HepG2 (cell line): ENCODE results near the gene KIAA0232. TPM values are rescaled to one million over a fixed set of nuclear protein-coding genes. Genes with fewer than 3 reads are reported as not detected.

ENCODE experiments used
- ATF7-NPFF ChIP-seq: sonication (generic); formaldehyde crosslinking; IDR thresholded peaks from 2 replicates; pipeline ENCODE4 v1.8.1; 2023; ENCODE audit warnings: mild to moderate bottlenecking, low read depth, missing genetic modification reagents, moderate library complexity
- HDAC2 ChIP-seq: sonication (generic); formaldehyde crosslinking; IDR thresholded peaks from 2 replicates; pipeline ENCODE4 v1.4.0; 2020; ENCODE audit warnings: missing genetic modification reagents
- HHEX ChIP-seq: IDR thresholded peaks from 2 replicates; pipeline ENCODE4 v1.6.1; 2016; ENCODE audit warnings: control low read depth
- HOXA9 ChIP-seq: sonication (generic); formaldehyde crosslinking; IDR thresholded peaks from 2 replicates; pipeline ENCODE4 v1.8.1; 2022; ENCODE audit warnings: missing genetic modification reagents, mild to moderate bottlenecking, moderate library complexity, borderline replicate concordance
- KAT2B ChIP-seq: fragments of 150-350 bp; IDR thresholded peaks from 2 replicates; pipeline ENCODE4 v1.6.1; 2014; ENCODE audit warnings: low read depth, low read length, borderline replicate concordance
- NR2F2 ChIP-seq: IDR thresholded peaks from 2 replicates; pipeline ENCODE4 v1.6.1; 2012; ENCODE audit warnings: low read depth, inconsistent platforms, borderline replicate concordance
- ZFYVE20 ChIP-seq: sonication (generic); formaldehyde crosslinking; IDR thresholded peaks from 2 replicates; pipeline ENCODE4 v1.8.0; 2023; ENCODE audit warnings: low read depth, mild to moderate bottlenecking, moderate library complexity, missing genetic modification reagents, borderline replicate concordance
- ZHX1 ChIP-seq: sonication (generic); formaldehyde crosslinking; IDR thresholded peaks from 2 replicates; pipeline ENCODE4 v1.8.1; 2022; ENCODE audit warnings: low read depth, mild to moderate bottlenecking, missing genetic modification reagents
- ZMAT3 ChIP-seq: sonication (generic); formaldehyde crosslinking; conservative IDR thresholded peaks from 2 replicates; pipeline ENCODE4 v1.7.0; 2021; ENCODE audit warnings: missing genetic modification reagents
- ZNF382 ChIP-seq: sonication (generic); formaldehyde crosslinking; IDR thresholded peaks from 2 replicates; pipeline ENCODE4 v1.5.0; 2020; ENCODE audit warnings: missing genetic modification reagents, mild to moderate bottlenecking, borderline replicate concordance
- ZNF724P ChIP-seq: sonication (generic); formaldehyde crosslinking; IDR thresholded peaks from 2 replicates; pipeline ENCODE4 v1.8.0; 2022; ENCODE audit warnings: missing genetic modification reagents, borderline replicate concordance
- ZSCAN9 ChIP-seq: IDR thresholded peaks from 2 replicates; pipeline ENCODE4 v1.6.1; 2016; ENCODE audit warnings: borderline replicate concordance
- polyA plus RNA-seq, 8 experiments: library from polyadenylated mRNA; depleted of rRNA in 3 of 8; stranded (reverse) in 7 of 8; unstranded in 1 of 8; fragments of >200 nt; fragmentation: Illumina TruSeq in 4 of 8; extraction: Trizol in 4 of 8; gene quantifications; 2 replicates each; pipeline versions ENCODE4 v1.2.1 to v1.2.3, GENCODE V29; 2011 to 2016; ENCODE audit warnings: low read depth in 4 of 8, missing spikeins in 1 of 8, mixed read lengths in 1 of 8; ENCODE audit not compliant: insufficient read depth in 1 of 8
- total RNA-seq, 5 experiments: library from RNA; depleted of rRNA; stranded (reverse); fragments of >200 nt; fragmentation: Illumina TruSeq; extraction: Trizol; gene quantifications; 2 replicates each; pipeline ENCODE4 v1.2.3, GENCODE V29; 2016; ENCODE audit warnings: low read depth in 1 of 5
- TF ChIP-seq, protein P1 (sequence below): IDR thresholded peaks from 2 replicates; pipeline ENCODE4 v1.6.1; 2018; ENCODE audit warnings: missing genetic modification reagents, mild to moderate bottlenecking, missing compliant biosample characterization
- TF ChIP-seq, protein P2 (sequence below): sonication (generic); formaldehyde crosslinking; IDR thresholded peaks from 2 replicates; pipeline ENCODE4 v1.8.0; 2022; ENCODE audit warnings: mild to moderate bottlenecking, missing genetic modification reagents
- TF ChIP-seq, protein P3 (sequence below): sonication (generic); formaldehyde crosslinking; IDR thresholded peaks from 2 replicates; pipeline ENCODE4 v1.5.1; 2020; ENCODE audit warnings: missing genetic modification reagents, mild to moderate bottlenecking, borderline replicate concordance
- TF ChIP-seq, protein P4 (sequence below): sonication (generic); formaldehyde crosslinking; IDR thresholded peaks from 2 replicates; pipeline ENCODE4 v1.5.1; 2020; ENCODE audit warnings: mild to moderate bottlenecking, missing genetic modification reagents, moderate library complexity

Gene KIAA0232
- total and polyA plus RNA-seq, 2 of the 13 experiments (the other 11 are each of a cell fraction or from before 2014, with no cell fraction given) = 7.8 to 17.1 TPM

- TF ChIP-seq ZHX1 (CRISPR knock-in tag) (no peak), HHEX (CRISPR knock-in tag) (no peak), ZFYVE20 (no peak), ATF7-NPFF (CRISPR knock-in tag) (no peak; the same call in 1 of the 2 replicates), KAT2B (no peak), HOXA9 (CRISPR knock-in tag) (no peak), NR2F2 (no peak), HDAC2 (CRISPR knock-in tag) (0 out of 2 replicates have a peak, but pooled peaks have one; percentile 19), ZSCAN9 (CRISPR knock-in tag) (0 out of 2 replicates have a peak, but pooled peaks have one; percentile 24), ZMAT3 (CRISPR knock-in tag) (no peak), ZNF724P (no peak), ZNF382 (CRISPR knock-in tag) (no peak)
- TF ChIP-seq, protein P1, sequence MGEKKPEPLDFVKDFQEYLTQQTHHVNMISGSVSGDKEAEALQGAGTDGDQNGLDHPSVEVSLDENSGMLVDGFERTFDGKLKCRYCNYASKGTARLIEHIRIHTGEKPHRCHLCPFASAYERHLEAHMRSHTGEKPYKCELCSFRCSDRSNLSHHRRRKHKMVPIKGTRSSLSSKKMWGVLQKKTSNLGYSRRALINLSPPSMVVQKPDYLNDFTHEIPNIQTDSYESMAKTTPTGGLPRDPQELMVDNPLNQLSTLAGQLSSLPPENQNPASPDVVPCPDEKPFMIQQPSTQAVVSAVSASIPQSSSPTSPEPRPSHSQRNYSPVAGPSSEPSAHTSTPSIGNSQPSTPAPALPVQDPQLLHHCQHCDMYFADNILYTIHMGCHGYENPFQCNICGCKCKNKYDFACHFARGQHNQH (CRISPR knock-in tag) = no peak; the same call in 1 of the 2 replicates
- TF ChIP-seq, protein P2, sequence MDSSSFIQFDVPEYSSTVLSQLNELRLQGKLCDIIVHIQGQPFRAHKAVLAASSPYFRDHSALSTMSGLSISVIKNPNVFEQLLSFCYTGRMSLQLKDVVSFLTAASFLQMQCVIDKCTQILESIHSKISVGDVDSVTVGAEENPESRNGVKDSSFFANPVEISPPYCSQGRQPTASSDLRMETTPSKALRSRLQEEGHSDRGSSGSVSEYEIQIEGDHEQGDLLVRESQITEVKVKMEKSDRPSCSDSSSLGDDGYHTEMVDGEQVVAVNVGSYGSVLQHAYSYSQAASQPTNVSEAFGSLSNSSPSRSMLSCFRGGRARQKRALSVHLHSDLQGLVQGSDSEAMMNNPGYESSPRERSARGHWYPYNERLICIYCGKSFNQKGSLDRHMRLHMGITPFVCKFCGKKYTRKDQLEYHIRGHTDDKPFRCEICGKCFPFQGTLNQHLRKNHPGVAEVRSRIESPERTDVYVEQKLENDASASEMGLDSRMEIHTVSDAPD = 0 out of 2 replicates have a peak, but pooled peaks have one; percentile 52
- TF ChIP-seq, protein P3, sequence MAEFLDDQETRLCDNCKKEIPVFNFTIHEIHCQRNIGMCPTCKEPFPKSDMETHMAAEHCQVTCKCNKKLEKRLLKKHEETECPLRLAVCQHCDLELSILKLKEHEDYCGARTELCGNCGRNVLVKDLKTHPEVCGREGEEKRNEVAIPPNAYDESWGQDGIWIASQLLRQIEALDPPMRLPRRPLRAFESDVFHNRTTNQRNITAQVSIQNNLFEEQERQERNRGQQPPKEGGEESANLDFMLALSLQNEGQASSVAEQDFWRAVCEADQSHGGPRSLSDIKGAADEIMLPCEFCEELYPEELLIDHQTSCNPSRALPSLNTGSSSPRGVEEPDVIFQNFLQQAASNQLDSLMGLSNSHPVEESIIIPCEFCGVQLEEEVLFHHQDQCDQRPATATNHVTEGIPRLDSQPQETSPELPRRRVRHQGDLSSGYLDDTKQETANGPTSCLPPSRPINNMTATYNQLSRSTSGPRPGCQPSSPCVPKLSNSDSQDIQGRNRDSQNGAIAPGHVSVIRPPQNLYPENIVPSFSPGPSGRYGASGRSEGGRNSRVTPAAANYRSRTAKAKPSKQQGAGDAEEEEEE (CRISPR knock-in tag) = no peak
- TF ChIP-seq, protein P4, sequence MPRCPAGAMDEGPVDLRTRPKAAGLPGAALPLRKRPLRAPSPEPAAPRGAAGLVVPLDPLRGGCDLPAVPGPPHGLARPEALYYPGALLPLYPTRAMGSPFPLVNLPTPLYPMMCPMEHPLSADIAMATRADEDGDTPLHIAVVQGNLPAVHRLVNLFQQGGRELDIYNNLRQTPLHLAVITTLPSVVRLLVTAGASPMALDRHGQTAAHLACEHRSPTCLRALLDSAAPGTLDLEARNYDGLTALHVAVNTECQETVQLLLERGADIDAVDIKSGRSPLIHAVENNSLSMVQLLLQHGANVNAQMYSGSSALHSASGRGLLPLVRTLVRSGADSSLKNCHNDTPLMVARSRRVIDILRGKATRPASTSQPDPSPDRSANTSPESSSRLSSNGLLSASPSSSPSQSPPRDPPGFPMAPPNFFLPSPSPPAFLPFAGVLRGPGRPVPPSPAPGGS (CRISPR knock-in tag) = no peak
Measured at GRCh38 chr4:6909113-6909969, 126.8 kb downstream of the KIAA0232 start, which contains the start of gene TBC1D14 (continued).
